PC-3 (cell line): ENCODE measurements around the gene BMS1. TPM values are rescaled to one million over a fixed set of nuclear protein-coding genes. Genes with fewer than 3 reads are reported as not detected.
A peak's percentile ranks its signal among the peaks of the same experiment; 100 is the strongest.

Source experiments
- ATAC-seq: fragments of 200-7000 bp; cut with Tn5 transposase; 2 replicates; pipeline ENCODE4 v1.9.1; 2020; ENCODE audit warnings: mild to moderate bottlenecking, moderate library complexity
- BruUV-seq: library from RNA; stranded (reverse); fragments of 400-500 nt; replicated peaks from 2 replicates; lab custom pipeline; 2021; lab: Mats Ljungman, UMichigan
- CTCF ChIA-PET: fragments of 300-600 bp; sonication (Branson Sonifier 250); formaldehyde crosslinking; loops from one replicate; lab custom pipeline; 2022; ENCODE audit warnings: antibody characterized with exemption; lab: Charles Lee
- POLR2A ChIA-PET: fragments of 300-600 bp; sonication (Branson Sonifier 250); formaldehyde crosslinking; loops from one replicate; lab custom pipeline; 2022; ENCODE audit warnings: antibody characterized with exemption; ENCODE audit not compliant: unreplicated experiment; lab: Charles Lee
- DNase-seq: peaks from one replicate; pipeline ENCODE4 v3.0.0-alpha.2; 2015
- H2AFZ ChIP-seq: fragments of 300-600 bp; sonication (generic); 2 replicates; pipeline ENCODE4 v1.6.0; 2016; ENCODE audit warnings: antibody characterized with exemption, low read length
- H3F3A ChIP-seq: fragments of 300-600 bp; sonication (generic); one replicate; pipeline ENCODE4 v1.6.0; 2017; ENCODE audit warnings: antibody characterized with exemption, low read length, control low read depth, mild to moderate bottlenecking; ENCODE audit not compliant: unreplicated experiment
- H3K27ac ChIP-seq: fragments of 300-600 bp; sonication (generic); 2 replicates; pipeline ENCODE4 v1.5.1; 2016; ENCODE audit warnings: mild to moderate bottlenecking, low read length
- H3K27me3 ChIP-seq: fragments of 300-600 bp; sonication (generic); 2 replicates; pipeline ENCODE4 v1.6.1; 2016; ENCODE audit warnings: low read length, mixed read lengths
- H3K36me3 ChIP-seq: fragments of 300-600 bp; sonication (generic); 2 replicates; pipeline ENCODE4 v1.6.1; 2016; ENCODE audit warnings: low read depth, mixed run types, low read length, mixed read lengths
- H3K4me1 ChIP-seq: fragments of 300-600 bp; sonication (generic); 2 replicates; pipeline ENCODE4 v1.5.1; 2016; ENCODE audit warnings: low read length; ENCODE audit not compliant: insufficient read depth
- H3K4me2 ChIP-seq: fragments of 300-600 bp; sonication (generic); 2 replicates; pipeline ENCODE4 v1.6.0; 2016; ENCODE audit warnings: low read length
- H3K4me3 ChIP-seq: fragments of 300-600 bp; sonication (generic); 2 replicates; pipeline ENCODE4 v1.5.1; 2016; ENCODE audit warnings: mild to moderate bottlenecking, low read length, mixed read lengths
- H3K79me2 ChIP-seq: fragments of 300-600 bp; sonication (generic); 2 replicates; pipeline ENCODE4 v1.6.1; 2017; ENCODE audit warnings: low read length, mixed read lengths
- H3K9ac ChIP-seq: fragments of 300-600 bp; sonication (generic); 2 replicates; pipeline ENCODE4 v1.6.0; 2016; ENCODE audit warnings: mild to moderate bottlenecking, low read length
- H3K9me2 ChIP-seq: fragments of 300-600 bp; sonication (generic); replicated peaks from 2 replicates; pipeline ENCODE4 v1.6.1; 2016; ENCODE audit warnings: mixed run types, low read length, mixed read lengths
- H3K9me3 ChIP-seq: fragments of 300-600 bp; sonication (generic); 2 replicates; pipeline ENCODE4 v1.6.1; 2016; ENCODE audit warnings: low read length, mixed read lengths
- H4K20me1 ChIP-seq: fragments of 300-600 bp; sonication (generic); 2 replicates; pipeline ENCODE4 v1.6.1; 2016; ENCODE audit warnings: low read length, mixed read lengths
- EZH2 ChIP-seq: fragments of 300-600 bp; sonication (generic); IDR thresholded peaks from one replicate; pipeline ENCODE4 v1.6.1; 2017; ENCODE audit warnings: antibody characterized with exemption, mild to moderate bottlenecking, low read length; ENCODE audit not compliant: unreplicated experiment
- EZH2phosphoT487 ChIP-seq: fragments of 300-600 bp; sonication (generic); IDR thresholded peaks from 2 replicates; pipeline ENCODE4 v1.6.1; 2018; ENCODE audit warnings: mild to moderate bottlenecking, antibody characterized with exemption, low read length, borderline replicate concordance
- intact Hi-C: fragments of 100-400 bp; cut with micrococcal nuclease; formaldehyde crosslinking; loops from 2 replicates; pipeline ENCODE4 v1.9.0; 2023
- total RNA-seq: library from RNA; depleted of rRNA; stranded (reverse); fragments of >200 nt; gene quantifications from 2 replicates; pipeline ENCODE4 v1.2.3, GENCODE V29; 2014
- TF ChIP-seq, protein P1 (sequence below): fragments of 300-600 bp; sonication (generic); conservative IDR thresholded peaks from 2 replicates; pipeline ENCODE4 v1.5.1; 2017; ENCODE audit warnings: antibody characterized with exemption, low read depth, mild to moderate bottlenecking, low read length

BMS1 gene
- total RNA-seq, 1 experiment from 2014 or later: 36.6 TPM

DNA sequence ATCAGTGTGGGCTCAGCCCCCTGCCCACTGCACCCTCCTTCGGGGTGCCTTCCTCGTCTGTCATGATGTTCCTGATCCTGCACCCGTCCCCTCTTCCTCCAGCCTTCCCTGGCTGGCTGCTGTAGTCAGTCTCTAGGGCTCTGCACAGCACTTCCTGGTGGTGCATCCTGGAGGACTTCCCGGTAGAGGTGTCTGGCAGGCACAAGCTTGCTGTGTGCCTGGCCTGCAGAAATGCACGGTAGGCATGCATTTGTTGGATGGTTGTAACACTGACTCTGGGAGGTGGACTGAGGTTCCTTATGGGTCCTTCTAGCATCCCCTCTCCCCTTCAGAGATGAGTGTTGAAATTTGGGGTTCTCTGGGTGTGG is 92.8 kb downstream of the BMS1 start:
- Histone ChIP-seq H2AFZ (0 out of 2 replicates have a peak overlapping the region, but pooled peaks have one; percentile 26), H3K4me2 (peak overlapping the region; percentile 70), H3K27me3 (no peaks in the 10 kb centered on the region), H3K27ac (no peak overlapping the region), H3K4me1 (peaks cover 9% of the 10 kb centered on the region), H3F3A (no peaks in the 10 kb centered on the region), H3K36me3 (no peaks in the 10 kb centered on the region), H3K9ac (no peak overlapping the region), H3K9me3 (no peaks in the 10 kb centered on the region), H3K4me3 (no peak overlapping the region), H3K79me2 (no peaks in the 10 kb centered on the region), H3K9me2 (no peaks in the 10 kb centered on the region), H4K20me1 (no peaks in the 10 kb centered on the region)
- intact Hi-C loops: no loop called here
- peak; percentile 15; the same call in 1 of the 2 replicates for ATAC-seq
- ChIA-PET POLR2A (no interaction called here), CTCF (no interaction called here)
- BruUV-seq: no TSS peak
- no peak for TF ChIP-seq EZH2
- TF ChIP-seq, protein P1, sequence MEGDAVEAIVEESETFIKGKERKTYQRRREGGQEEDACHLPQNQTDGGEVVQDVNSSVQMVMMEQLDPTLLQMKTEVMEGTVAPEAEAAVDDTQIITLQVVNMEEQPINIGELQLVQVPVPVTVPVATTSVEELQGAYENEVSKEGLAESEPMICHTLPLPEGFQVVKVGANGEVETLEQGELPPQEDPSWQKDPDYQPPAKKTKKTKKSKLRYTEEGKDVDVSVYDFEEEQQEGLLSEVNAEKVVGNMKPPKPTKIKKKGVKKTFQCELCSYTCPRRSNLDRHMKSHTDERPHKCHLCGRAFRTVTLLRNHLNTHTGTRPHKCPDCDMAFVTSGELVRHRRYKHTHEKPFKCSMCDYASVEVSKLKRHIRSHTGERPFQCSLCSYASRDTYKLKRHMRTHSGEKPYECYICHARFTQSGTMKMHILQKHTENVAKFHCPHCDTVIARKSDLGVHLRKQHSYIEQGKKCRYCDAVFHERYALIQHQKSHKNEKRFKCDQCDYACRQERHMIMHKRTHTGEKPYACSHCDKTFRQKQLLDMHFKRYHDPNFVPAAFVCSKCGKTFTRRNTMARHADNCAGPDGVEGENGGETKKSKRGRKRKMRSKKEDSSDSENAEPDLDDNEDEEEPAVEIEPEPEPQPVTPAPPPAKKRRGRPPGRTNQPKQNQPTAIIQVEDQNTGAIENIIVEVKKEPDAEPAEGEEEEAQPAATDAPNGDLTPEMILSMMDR: no peak
- no peak for TF ChIP-seq EZH2phosphoT487
- DNase-seq: no peak

DNA sequence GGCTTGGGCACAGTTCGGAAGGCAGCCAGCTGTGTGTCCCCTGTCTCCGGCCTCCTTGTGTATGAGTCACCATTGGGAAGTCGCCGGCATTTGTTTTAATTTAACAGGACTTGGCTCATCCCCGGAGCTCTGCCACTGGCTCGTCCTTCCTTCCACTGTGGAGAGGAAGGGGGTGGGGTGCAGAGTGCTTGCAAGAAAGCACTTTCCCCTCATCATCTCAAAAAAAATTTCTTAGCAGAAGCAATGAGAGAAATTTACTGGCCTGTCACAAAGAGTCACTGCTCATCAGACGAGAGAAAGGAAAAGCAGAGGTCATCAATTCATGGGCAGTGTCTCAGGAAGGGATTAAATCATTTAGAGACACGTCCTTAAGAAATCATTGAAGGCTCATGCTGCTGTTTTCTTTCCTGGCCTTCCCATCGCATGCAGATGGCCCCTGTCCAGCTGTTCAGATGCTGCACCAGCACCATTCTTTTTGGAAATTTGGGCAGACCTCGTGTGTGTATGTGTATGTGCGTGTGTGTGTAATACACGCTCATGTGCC is 93.3 kb downstream of the BMS1 start:
- ATAC-seq: peak; percentile 96
- no peaks in the 10 kb centered on the region for H3K27me3 ChIP-seq
- CTCF ChIA-PET: no interaction called here
- peak; percentile 47 for DNase-seq
- H3K9me3 ChIP-seq: no peaks in the 10 kb centered on the region
- intact Hi-C loops: no loop called here
- H3K9ac ChIP-seq: no peak overlapping the region
- H3K36me3 ChIP-seq: no peaks in the 10 kb centered on the region
- H3F3A ChIP-seq: no peaks in the 10 kb centered on the region
- H3K9me2 ChIP-seq: no peaks in the 10 kb centered on the region
- H4K20me1 ChIP-seq: no peaks in the 10 kb centered on the region
- TF ChIP-seq EZH2 (no peak), EZH2phosphoT487 (no peak)
- TF ChIP-seq, protein P1: no peak
- POLR2A ChIA-PET: no interaction called here
- H3K4me3 ChIP-seq: no peak overlapping the region
- no peak overlapping the region for H3K27ac ChIP-seq
- H3K79me2 ChIP-seq: no peaks in the 10 kb centered on the region
- 0 out of 2 replicates have a peak overlapping the region, but pooled peaks have one; percentile 26 for H2AFZ ChIP-seq
- H3K4me1 ChIP-seq: peaks cover 9% of the 10 kb centered on the region
- H3K4me2 ChIP-seq: peak overlapping the region; percentile 70
- BruUV-seq: no TSS peak

DNA sequence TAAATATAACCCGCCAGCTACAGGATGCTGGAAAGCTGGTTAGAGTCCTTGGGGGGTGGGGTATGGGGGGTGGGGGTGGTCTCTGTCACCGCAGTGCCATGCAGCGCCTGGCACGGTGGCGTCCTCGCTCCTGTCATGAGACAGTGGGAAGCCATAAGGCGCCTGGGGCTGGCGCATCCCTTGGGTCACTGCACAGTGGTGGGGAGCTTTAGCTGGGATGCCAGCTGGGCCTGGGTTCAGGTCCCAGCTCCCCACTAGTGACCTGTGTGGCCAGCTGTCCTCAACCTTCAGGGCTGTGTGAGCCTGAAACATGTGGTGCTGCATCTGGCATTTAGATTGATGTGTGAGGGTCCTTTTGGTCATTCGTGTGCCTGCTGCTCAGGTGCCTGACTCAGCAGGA is 93.9 kb downstream of the BMS1 start:
- BruUV-seq: no TSS peak
- Histone ChIP-seq H4K20me1 (no peaks in the 10 kb centered on the region), H3F3A (no peaks in the 10 kb centered on the region), H3K79me2 (no peaks in the 10 kb centered on the region), H3K27ac (no peak overlapping the region), H3K4me1 (peaks cover 9% of the 10 kb centered on the region), H2AFZ (no peak overlapping the region), H3K36me3 (no peaks in the 10 kb centered on the region), H3K27me3 (no peaks in the 10 kb centered on the region), H3K9me3 (no peaks in the 10 kb centered on the region), H3K9me2 (no peaks in the 10 kb centered on the region), H3K9ac (no peak overlapping the region), H3K4me3 (no peak overlapping the region), H3K4me2 (no peak overlapping the region)
- intact Hi-C loops: no loop called here
- ChIA-PET CTCF (no interaction called here), POLR2A (no interaction called here)
- TF ChIP-seq EZH2phosphoT487 (no peak), EZH2 (no peak)
- TF ChIP-seq, protein P1: no peak
- ATAC-seq (no peak), DNase-seq (no peak)
